Osteoblast (primary cell): ENCODE results near the gene ZNF841. TPM values are rescaled to one million over a fixed set of nuclear protein-coding genes. Genes with fewer than 3 reads are reported as not detected.

Experiments used
- DNase-seq: peaks from one replicate; pipeline ENCODE4 v3.0.0; 2011; ENCODE audit warnings: low spot score, mixed read lengths; ENCODE audit not compliant: insufficient read length; ENCODE audit errors: missing footprints
- H2AFZ ChIP-seq: 2 replicates; pipeline ENCODE4 v1.6.0; 2011; ENCODE audit warnings: mild to moderate bottlenecking, low read length
- H3K27ac ChIP-seq: 2 replicates; pipeline ENCODE4 v1.5.1; 2011; ENCODE audit warnings: mild to moderate bottlenecking, low read depth, low read length, moderate library complexity
- H3K27me3 ChIP-seq: 2 replicates; pipeline ENCODE4 v1.6.0; 2012; ENCODE audit warnings: mild to moderate bottlenecking, control low read depth, inconsistent platforms, low read length, moderate library complexity; ENCODE audit not compliant: insufficient read depth
- H3K36me3 ChIP-seq: 2 replicates; pipeline ENCODE4 v1.5.1; 2011; ENCODE audit warnings: mild to moderate bottlenecking, low read length, control low read depth, moderate library complexity; ENCODE audit not compliant: insufficient read depth
- H3K4me1 ChIP-seq: 2 replicates; pipeline ENCODE4 v1.5.1; 2011; ENCODE audit warnings: mild to moderate bottlenecking, low read length, control low read depth, moderate library complexity; ENCODE audit not compliant: insufficient read depth
- H3K4me2 ChIP-seq: 2 replicates; pipeline ENCODE4 v1.6.0; 2011; ENCODE audit warnings: mild to moderate bottlenecking, low read length; ENCODE audit not compliant: insufficient read depth
- H3K4me3 ChIP-seq: fragments of 200-600 bp; sonication (generic); 3 replicates; pipeline ENCODE4 v1.5.1; 2012; ENCODE audit warnings: mild to moderate bottlenecking, low read length, inconsistent platforms; ENCODE audit not compliant: insufficient read depth
- H3K79me2 ChIP-seq: 2 replicates; pipeline ENCODE4 v1.6.0; 2012; ENCODE audit warnings: mild to moderate bottlenecking, low read length, control low read depth, inconsistent platforms; ENCODE audit not compliant: insufficient read depth
- H3K9me3 ChIP-seq: 2 replicates; pipeline ENCODE4 v1.5.1; 2011; ENCODE audit warnings: low read depth, low read length, control low read depth
- H4K20me1 ChIP-seq: 2 replicates; pipeline ENCODE4 v1.6.0; 2012; ENCODE audit warnings: mild to moderate bottlenecking, low read length, control low read depth; ENCODE audit not compliant: insufficient read depth
- CTCF ChIP-seq: IDR thresholded peaks from 2 replicates; pipeline ENCODE4 v1.5.1; 2011; ENCODE audit warnings: mild to moderate bottlenecking, low read depth, low read length, moderate library complexity; ENCODE audit errors: extremely low read depth
- total RNA-seq: library from RNA; depleted of rRNA; stranded (reverse); fragments of >200 nt; gene quantifications from 2 replicates; pipeline ENCODE4 v1.2.3, GENCODE V29; 2012

The ZNF841 gene
- total RNA-seq, 1 donor = 27.9 TPM

GRCh38 chr19:52112624-52113023 lies 17.1 kb upstream of the ZNF841 start:
- H3K9me3 ChIP-seq = peaks cover 45% of the 10 kb centered on the region

GRCh38 chr19:52110780-52111179 lies 15.2 kb upstream of the ZNF841 start:
- Histone ChIP-seq H3K4me3 (no peak overlapping the region), H3K27ac (no peak overlapping the region), H2AFZ (no peak overlapping the region), H3K4me2 (no peak overlapping the region), H3K4me1 (no peaks in the 10 kb centered on the region), H4K20me1 (no peaks in the 10 kb centered on the region), H3K9me3 (peaks cover 34% of the 10 kb centered on the region), H3K79me2 (no peaks in the 10 kb centered on the region), H3K36me3 (peaks cover 8% of the 10 kb centered on the region), H3K27me3 (no peaks in the 10 kb centered on the region)
- TF ChIP-seq CTCF = no peak
- no peak for DNase-seq

More at GRCh38 chr19:52112624-52113023, 17.1 kb upstream of the ZNF841 start:
- Histone ChIP-seq H3K36me3 (peaks cover 26% of the 10 kb centered on the region), H4K20me1 (no peaks in the 10 kb centered on the region), H3K4me1 (no peaks in the 10 kb centered on the region), H3K79me2 (no peaks in the 10 kb centered on the region), H3K4me3 (no peak overlapping the region), H3K27me3 (no peaks in the 10 kb centered on the region), H3K27ac (no peak overlapping the region), H2AFZ (no peak overlapping the region), H3K4me2 (no peak overlapping the region)
- TF ChIP-seq CTCF = no peak
- no peak for DNase-seq

GRCh38 chr19:52102782-52103181 lies 7.2 kb upstream of the ZNF841 start:
- no peaks in the 10 kb centered on the region for H3K27me3 ChIP-seq
- H2AFZ ChIP-seq = no peak overlapping the region
- no peak for DNase-seq
- H3K4me1 ChIP-seq = no peaks in the 10 kb centered on the region
- H3K79me2 ChIP-seq = no peaks in the 10 kb centered on the region
- no peak overlapping the region for H3K27ac ChIP-seq
- no peak overlapping the region for H3K4me2 ChIP-seq
- H3K36me3 ChIP-seq = no peaks in the 10 kb centered on the region
- TF ChIP-seq CTCF = no peak
- no peak overlapping the region for H3K4me3 ChIP-seq
- no peaks in the 10 kb centered on the region for H4K20me1 ChIP-seq
- H3K9me3 ChIP-seq = peaks cover 2% of the 10 kb centered on the region

- H3K27me3 ChIP-seq = no peaks in the 10 kb centered on the region
- no peak overlapping the region for H3K4me3 ChIP-seq
- H3K9me3 ChIP-seq = peaks cover 6% of the 10 kb centered on the region
- no peaks in the 10 kb centered on the region for H4K20me1 ChIP-seq
- H3K79me2 ChIP-seq = no peaks in the 10 kb centered on the region
- DNase-seq = no peak
- H3K4me1 ChIP-seq = no peaks in the 10 kb centered on the region
- TF ChIP-seq CTCF = no peak
- H3K36me3 ChIP-seq = no peaks in the 10 kb centered on the region
- H3K27ac ChIP-seq = no peak overlapping the region
- H2AFZ ChIP-seq = no peak overlapping the region
- no peak overlapping the region for H3K4me2 ChIP-seq
Observed at GRCh38 chr19:52101866-52102562, 6.4 kb upstream of the ZNF841 start.
